NCI-H524 (cell line): Measurements from ENCODE around the gene RNF225.

Experiments used
- DNase-seq, 2 experiments: peaks; one replicate each; lab custom pipeline; 2025; lab: John Stamatoyannopoulos, UW

Gene RNF225

DNA sequence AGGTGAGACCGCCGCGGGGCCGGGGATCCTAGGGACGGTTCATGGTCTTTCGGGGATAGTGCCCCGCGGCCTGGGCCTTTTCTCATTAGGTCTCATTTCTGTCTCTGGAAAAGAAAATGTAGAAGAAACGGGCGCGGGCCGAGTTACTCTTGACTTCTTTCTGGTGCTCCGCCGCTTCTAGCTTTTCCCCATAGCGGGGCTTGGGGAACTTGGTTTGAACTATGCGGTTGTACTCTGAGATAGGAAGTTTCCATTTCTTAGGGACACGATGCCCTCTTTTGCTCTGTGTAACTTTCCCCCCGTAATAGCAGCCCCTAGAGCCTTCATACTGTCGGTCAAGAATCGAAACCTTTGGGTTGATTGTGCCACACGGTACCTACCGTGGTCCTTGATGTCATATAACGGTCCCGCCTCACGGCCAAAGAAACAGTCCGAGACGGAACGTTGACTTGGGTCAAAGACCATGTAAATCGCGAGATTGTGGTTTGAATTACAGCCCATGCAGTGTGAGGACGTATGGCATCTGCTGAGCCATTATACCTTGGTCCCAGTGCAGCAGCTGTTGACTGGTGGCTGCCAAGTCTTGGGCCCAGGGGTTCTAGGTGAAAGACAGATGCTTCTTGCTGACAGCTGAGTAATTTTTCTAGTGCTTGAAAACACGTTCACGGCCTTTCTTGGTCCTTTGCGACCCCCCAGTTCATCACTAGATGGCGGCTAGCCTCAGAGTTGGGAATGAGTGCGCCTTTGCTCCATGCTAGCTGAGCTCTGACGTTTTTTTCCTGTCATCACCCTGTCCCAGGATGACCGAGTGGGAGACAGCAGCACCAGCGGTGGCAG lies 7.9 kb upstream of the RNF225 start:
- peak in 1 of 2 experiments; percentile 34 for DNase-seq

DNA sequence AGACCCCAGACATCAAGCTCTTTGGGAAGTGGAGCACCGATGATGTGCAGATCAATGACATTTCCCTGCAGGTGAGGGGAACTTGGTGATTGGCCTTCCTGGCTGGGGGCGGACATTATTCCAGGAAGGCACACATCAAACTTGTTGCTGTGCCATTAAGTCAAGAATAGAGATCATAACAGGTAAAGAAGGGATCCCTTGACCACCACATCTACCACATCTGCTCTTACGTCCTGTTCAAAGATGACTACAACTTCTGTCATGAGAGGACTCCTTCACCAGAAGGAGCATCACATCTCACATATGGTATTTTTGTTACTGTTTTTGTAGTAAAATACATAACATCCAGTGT lies 7.3 kb upstream of the RNF225 start:
- no peak for DNase-seq

DNA sequence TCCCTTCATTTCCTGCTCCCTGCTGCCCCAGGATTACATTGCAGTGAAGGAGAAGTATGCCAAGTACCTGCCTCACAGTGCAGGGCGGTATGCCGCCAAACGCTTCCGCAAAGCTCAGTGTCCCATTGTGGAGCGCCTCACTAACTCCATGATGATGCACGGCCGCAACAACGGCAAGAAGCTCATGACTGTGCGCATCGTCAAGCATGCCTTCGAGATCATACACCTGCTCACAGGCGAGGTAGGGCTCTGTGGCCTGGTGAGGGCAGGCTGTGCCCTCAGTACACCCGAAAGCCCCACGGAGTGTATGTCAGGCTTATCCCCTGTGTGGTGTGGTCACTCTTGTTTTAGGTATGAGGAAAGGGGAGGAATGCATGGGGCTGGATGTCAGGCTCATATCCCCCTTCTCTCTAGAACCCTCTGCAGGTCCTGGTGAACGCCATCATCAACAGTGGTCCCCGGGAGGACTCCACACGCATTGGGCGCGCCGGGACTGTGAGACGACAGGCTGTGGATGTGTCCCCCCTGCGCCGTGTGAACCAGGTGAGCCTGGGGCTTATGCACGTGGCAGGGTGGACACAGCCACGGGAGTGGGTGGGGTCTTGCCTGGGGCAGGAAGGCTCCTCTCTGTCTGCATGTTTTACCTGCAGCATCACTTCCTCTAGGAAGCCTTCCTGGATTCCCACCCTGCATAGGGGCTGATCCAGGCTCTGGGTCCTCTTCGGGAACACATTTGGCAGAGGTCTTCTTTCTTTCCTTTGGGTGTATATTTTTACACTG lies 2.3 kb upstream of the RNF225 start:
- no peak for DNase-seq

DNA sequence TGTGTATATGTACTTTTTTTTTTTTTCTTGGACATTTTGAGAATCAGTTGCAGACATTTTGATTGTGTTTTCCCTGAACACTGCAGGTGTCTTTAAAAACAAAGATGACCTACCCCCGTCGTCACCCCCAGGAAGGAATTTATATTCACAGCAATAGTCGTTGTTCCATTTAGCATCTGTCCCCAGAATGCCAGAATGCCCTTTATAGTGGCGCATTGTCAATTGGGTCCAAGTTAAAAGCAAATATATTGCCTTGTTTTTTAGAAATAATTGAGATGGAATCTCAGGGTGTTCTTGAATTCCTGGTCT lies 1.8 kb upstream of the RNF225 start:
- no peak for DNase-seq

DNA sequence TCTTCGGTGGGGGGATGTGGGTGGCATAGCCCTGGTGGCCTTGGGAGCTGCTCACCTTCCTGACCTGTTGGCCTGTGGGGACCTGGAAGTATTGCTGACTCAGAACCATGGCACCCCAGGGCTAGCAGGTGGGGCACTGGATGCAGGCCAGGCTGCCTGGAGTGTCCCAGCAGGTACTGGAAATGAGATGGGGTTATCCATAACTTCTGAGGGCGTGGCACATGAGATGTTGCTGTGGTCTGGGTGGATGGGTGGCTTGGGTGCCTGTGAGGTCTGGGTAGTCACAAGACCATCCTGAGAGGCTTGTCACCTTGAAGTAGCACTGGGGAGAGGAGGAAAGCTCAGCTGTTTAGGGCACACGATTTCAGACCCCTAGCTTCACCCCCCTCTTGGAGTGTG lies 636 bp upstream of the RNF225 start:
- DNase-seq: no peak

DNA sequence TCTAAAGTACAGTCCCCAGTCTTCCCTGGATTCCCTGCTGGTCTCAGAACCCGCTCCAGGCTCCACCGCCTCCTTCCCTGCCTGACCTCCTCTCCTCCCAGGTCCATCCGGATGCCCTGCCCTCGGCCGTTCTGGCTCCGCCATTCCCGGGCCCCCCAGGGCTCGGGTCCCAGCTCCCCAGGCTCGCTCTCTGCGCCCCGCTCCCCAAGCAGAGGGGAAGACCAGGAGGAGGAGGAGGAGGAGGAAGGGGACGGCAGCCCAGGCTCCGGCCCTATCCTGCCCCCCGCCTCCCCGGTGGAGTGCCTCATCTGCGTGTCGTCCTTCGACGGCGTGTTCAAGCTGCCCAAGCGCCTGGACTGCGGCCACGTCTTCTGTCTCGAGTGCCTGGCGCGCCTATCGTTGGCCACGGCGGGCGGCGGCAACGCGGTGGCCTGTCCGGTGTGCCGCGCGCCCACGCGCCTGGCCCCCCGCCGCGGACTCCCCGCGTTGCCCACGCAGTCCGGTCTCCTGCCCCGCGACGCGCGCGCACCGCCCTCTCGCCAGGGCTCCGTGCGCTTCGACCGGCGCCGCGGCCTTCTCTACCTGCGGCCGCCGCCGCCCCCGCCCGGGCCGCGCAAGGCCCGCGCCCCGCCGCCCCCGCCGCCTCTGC lies 647 bp downstream of the RNF225 start:
- DNase-seq: no peak

DNA sequence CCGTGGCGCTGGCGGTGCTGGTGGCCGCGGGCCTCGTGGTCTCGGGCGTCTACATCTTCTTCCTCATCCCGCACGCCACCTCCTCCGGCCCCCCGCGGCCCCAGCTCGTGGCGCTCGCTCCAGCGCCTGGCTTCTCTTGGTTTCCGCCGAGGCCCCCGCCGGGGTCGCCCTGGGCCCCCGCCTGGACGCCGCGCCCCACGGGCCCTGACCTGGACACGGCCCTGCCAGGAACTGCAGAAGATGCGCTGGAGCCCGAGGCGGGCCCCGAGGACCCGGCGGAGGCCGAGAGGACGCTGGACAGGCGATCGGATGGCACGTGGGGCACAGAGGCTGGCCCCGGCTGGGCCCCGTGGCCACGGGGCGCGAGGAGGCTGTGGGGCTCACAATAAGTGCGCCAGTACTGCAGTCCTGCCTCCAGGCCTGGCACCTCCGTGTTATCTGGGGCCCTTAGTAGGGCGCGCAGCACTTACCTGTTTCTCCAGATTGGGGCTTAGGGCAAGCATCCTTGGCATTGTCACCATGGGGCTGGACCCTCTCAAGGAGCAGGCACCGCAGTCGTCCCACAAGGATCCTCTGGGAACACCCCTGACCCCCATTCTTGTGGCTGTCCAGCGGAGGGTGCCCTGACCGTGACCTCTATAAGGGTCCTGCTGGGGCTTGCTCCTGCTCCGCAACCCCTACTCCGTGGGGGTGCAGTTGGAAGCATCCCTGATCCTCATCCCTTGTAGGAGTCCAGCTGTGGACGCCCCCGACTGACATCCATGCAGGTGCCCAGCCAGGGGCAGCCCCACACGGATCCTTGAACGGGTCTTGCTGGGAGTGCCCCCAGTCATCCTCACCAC lies 1.5 kb downstream of the RNF225 start:
- no peak for DNase-seq

DNA sequence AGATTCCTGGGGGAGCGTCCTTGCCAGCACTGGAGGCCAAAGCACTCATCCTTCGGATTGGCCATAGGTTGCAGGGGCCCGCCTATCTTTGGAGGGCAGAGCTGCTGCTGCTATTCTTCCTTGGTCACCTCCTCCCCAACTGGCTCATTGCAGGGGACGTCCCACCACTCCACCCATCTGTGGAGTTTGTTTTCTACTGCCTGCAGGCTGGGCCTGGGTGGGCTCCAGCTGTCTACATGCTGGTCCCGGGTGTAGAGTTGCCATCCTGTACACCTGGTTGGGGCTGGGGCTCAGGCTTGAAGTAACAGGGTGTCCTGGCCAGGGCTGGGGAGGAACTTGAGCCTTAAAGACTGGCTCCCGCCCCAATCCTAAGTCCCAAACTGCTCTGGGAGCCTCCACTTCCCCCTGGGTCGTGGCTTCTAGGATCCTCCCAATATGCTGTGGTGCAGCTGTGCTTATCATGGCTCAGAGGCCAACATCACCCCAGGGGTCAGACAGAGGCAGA lies 2.1 kb downstream of the RNF225 start:
- DNase-seq: peak in 1 of 2 experiments; percentile 57

DNA sequence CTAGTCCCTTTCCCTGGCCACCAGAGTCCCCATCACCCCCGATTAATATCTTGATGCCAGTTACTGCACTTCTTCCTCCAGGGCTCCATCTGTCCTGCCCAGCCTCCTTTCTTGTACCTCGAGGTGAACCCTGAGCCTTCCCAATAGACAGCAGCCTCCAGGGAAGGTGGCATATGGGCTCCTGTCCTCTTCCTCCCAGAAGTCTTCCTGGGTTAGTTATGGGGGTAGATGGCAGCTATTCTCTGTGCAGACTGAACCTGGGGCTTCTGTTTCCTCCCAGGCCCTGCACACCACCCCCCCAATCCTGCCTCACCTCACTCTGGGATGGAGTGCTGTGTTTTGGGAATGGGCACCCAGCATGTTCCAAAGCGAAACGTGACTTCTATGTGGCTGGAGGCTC lies 2.6 kb downstream of the RNF225 start:
- DNase-seq: no peak

DNA sequence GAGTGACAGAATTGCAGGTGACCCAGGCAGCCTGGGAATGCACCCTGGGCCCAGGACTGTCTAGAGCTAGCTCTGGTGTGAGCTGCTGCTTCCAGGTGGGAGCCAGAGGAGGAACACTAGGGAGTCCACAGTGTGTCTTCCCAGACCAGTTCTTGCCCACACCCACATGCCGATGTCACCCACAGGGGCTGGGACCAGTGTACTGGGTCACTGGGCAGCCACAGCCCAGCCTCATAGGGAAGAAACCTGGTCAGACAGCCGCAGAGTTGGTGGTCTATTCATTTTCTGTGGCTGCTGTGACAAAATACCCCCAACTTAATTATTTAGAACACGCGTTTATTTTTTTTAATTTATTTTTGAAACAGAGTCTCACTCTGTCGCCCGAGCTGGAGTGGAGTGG lies 3.1 kb downstream of the RNF225 start:
- DNase-seq: no peak

DNA sequence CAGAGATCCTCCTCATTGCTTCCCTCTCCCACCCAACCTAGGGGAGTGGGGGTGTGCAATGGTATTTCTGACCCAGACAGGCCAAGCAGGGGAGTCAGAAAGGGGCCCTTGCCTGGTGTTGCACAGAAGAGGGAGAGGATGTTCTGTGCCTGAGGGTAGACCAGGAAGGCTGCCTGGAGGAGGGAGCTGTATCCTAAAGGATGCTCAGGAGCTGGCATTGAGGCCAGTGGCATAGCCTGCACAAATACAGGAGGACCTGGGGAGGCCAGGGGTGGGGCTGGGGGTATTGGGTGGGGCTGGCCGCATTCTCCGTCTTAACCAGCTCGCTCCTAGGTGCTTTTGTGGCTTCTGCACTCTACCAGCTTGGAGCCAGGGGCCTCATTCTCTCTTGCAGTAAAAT lies 4.4 kb downstream of the RNF225 start:
- no peak for DNase-seq

DNA sequence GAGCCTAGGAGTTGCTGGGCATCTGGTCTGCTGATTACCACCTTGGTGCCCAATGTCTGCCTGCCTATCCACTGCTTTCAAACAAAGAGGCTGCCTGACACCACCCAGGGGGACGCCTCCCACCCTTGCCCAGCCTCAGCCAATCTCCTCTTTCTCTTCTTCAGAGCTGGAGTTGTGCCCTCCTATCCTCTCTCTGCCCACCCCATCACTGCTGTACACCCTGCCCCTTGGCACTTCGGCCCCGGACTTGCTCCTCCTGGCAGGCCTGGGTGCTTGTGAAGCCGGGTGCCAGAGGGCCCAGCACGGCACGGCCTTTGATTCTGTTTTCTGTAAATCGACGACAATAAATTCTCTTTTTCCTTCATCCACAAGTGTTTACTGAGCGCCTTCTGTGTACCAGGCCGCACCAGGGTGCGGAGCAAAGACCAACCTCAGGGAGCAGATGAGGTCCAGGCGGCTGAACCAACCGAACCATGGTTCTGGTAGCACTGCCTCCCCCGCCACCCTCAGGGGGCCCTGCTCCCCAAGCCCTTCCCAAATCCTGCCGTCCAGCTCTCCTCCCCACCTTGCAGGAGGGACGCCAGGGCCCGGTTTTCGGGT lies 5.0 kb downstream of the RNF225 start:
- DNase-seq: no peak

DNA sequence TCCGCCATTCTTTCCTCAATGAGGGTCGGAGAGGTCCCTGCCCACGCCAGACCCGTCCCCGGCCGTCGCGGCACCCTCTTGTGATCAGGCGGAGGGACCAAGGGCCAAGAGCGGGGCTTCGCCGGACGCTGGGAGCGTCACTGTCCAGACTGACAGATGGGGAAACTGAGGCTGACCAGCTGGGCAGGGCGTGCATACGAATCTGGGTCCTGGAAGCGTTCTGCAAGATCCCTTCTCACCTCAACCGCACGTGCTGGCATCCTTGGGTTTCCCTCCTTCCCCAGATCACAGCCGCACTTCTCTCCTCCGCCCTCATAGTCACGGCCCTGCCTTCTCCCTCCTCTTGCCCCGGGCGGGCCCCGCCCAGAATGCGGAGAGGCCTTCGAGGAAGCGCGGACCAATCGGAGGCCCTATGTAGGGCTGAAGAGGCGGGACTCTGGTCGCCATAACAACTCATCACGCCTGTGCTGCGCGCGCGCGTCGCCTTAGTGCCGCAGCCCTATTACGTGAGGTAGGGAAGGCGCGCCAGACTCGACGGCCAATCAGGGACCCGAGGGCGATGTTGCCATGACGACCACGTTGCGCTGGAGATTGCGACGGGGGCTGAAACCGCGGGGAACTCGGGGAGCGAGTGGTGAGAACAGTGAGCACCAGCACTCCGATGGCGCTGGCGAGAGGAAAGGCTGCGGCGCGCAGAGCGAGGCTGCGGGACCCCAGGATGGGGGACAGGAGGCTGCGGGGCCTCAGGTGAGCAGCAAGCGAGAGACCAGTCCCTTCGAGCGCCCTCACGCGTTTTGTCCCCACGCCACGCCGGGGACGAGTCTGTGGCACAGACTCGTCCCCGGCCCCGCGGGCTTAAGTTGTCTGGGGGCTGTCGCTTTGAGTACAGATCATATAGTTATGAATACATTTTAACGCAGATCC lies 5.7 kb downstream of the RNF225 start:
- peak; percentile 99 to 100 for DNase-seq

DNA sequence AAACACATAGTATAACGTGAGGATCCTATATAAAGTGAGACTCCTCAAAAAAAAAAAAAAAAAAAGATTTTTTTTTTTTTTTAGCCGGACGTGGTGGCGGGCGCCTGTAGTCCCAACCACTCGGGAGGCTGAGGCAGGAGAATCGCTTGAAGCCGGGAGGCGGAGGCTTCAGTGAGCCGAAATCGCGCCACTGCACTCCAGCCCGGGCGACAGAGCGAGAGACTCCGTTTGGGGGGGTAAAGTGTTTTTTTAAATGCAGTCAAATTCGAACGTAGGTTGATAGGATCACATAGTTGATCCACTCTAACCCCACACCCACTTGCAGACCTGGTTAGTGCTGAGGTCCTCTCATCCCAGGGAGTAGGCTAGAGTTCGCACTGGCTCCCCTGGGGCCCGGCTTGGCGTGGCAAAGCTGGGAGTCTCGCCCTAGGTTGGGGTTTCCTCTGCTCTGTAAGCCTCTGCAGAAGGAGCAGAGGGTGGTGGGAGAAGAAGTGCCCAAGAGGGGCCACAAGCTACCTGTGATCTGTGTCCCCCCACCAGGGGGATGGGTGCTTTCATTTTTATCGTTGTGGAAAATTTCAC lies 6.5 kb downstream of the RNF225 start:
- DNase-seq: no peak

DNA sequence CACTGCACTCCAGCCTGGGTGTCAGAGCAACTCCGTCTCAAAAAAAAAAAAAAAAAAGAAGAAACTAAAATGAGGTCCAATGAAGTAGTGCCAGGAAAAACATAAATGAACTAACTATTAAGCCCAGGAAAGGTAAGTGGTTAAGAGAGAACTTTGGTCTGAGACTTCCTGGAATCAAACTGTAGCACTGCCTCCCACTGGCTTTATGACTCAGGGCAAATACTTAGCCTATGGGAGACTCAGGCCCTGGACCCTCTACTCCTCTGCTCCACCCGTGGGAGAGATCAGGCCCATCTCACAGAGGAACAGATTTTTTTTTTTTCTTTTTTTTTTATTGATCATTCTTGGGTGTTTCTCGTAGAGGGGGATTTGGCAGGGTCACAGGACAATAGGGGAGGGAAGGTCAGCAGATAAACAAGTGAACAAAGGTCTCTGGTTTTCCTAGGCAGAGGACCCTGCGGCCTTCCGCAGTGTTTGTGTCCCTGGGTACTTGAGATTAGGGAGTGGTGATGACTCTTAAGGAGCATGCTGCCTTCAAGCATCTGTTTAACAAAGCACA lies 8.5 kb downstream of the RNF225 start:
- DNase-seq: peak in 1 of 2 experiments; percentile 68

DNA sequence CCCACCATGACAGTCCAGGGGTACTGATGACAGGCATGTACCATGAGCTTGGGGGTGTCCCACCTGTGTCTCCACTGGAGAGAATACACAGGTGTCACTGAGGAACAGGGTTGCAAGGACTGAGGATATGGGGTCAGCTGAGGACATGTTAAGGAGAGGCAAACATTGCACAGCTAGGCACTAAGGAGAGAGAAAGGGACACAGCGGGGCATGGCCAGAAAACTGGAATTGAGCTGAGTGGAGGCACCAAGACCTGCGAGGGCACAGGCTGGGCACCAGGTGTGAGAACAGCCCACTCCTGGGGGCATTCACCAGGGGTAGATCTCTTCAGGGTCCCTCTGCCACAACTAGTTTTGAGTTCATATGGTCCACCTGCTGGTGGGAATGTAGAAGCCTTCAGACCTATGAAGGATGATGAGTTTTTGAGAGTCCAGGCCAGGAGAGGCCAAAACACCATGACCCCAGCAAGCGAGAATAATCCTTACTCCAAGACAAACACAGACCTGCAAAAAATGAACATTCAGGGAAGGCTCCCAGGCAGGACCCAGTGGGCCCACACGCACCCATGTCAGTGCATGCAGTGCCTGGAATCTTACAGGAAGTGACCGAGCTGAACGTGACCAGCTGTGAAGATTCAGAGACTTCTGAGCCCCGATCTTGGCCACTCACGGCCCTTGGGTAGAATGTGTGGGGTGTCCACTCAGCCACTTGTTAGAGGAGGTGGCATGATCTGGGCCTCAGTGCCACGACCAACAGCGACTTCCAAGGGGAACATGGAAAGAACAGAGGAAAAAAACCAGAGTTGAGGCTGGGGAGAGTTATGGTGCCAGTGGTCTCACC lies 11.6 kb downstream of the RNF225 start:
- DNase-seq: no peak

DNA sequence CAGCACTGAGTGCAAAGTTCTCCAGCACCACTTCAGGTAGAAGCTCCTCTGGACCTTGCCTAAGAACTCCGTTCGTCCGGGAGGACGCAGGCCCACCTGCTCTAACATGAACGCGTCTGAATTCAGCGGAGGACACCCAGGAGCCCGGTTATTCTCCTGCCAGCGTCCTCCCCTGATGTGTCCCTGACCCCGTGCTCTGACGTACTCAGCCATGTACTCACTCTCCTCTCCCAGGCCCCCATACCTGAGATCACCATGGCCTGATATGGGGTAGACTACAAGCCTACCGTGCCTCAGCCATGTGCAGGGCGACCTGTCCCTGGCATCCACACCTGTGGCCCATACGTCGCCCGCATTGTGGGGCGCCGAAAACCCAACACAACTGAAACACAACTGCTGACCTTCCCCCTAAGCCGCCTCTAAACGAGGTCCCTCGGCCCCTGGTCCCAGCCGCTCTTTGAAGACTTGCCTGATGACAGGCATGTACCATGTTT lies 12.2 kb downstream of the RNF225 start:
- no peak for DNase-seq

DNA sequence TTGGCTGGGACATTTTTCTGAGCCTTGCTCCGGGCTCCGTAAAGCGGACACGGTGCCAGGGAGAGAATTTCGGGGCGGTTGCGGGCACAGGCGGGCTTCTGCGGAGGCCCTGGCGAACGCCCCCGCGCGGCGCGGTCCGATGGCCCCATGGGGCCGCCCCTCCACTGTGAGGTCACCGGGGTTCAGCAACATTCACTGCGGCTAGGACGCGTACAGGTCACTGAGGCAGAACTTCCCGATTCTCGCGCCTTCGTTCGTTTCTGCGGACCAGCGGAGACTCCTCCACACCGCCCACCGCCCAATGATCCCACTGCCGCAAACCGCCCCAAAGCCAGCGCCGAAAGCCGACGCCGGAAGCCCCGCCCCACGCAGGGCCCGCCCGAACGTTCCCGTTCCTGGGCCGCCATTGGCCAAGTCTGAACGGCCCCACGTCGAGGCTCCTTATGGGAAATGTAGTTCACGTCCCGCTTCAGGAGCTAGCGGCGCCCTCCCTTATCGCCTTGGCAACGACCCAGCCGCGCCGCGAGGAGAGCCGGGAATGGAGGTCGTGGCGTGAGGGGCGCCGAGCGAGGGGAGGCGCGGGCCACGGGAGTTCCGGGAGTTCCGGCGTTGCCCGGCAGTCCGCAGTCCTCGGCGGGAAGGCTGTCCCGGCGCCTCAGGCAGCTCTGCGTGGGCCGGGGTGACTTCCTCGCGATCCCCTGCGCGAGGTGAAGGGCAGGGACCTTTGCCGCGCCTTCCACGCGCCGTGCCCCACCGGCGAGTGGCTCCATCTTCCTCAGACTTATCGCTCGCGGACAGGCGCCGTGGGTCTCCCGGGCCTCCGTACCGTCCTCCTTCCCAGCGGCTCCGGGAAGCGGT lies 12.9 kb downstream of the RNF225 start, which contains the start of gene ZNF584:
Gene ZNF584 (plus strand): TSS at position 498 of the 858 bp plus-strand sequence. CDS start 499 bp downstream, outside the sequence.
- DNase-seq: peak; percentile 93 to 98
